GM12878 (cell line): ENCODE results near the gene TLE7.

Experiments used
- BACH1 ChIP-seq: fragments of 450-650 bp; IDR thresholded peaks from 2 replicates; pipeline ENCODE4 v1.6.1; 2017; ENCODE audit warnings: mild to moderate bottlenecking, borderline replicate concordance
- CTCF ChIP-seq, 3 experiments: IDR thresholded peaks in 2 of 3; conservative IDR thresholded peaks in 1 of 3; 2 replicates each; pipeline ENCODE4 v1.5.1; 2011; ENCODE audit warnings: low read depth in 3 of 3, low read length in 3 of 3, mild to moderate bottlenecking in 3 of 3, control low read depth in 2 of 3, moderate library complexity in 2 of 3, inconsistent platforms in 1 of 3, mixed read lengths in 1 of 3; ENCODE audit not compliant: control insufficient read depth in 2 of 3, insufficient read depth in 1 of 3; ENCODE audit errors: extremely low read depth in 1 of 3
- GABPA ChIP-seq: IDR thresholded peaks from 2 replicates; pipeline ENCODE4 v1.6.1; 2014; ENCODE audit warnings: antibody characterized with exemption, low read depth, mild to moderate bottlenecking, inconsistent platforms
- MTA3 ChIP-seq: IDR thresholded peaks from 2 replicates; pipeline ENCODE4 v1.6.1; 2012; ENCODE audit warnings: low read length, inconsistent platforms, borderline replicate concordance
- POLR2A ChIP-seq: IDR thresholded peaks from 2 replicates; pipeline ENCODE4 v1.6.1; 2011; ENCODE audit warnings: low read depth, mild to moderate bottlenecking, low read length
- SIN3A ChIP-seq: IDR thresholded peaks from 2 replicates; pipeline ENCODE4 v1.6.1; 2012; ENCODE audit warnings: low read depth, low read length, improper control_type of control experiment

GRCh38 chr16:71383054-71383773 lies 58.6 kb downstream of the TLE7 start:
- no peak for TF ChIP-seq POLR2A
- no peak for TF ChIP-seq MTA3
- no peak for TF ChIP-seq GABPA
- TF ChIP-seq CTCF (IDR thresholded peaks at IDR 0.05 in 2 of 3, conservative IDR thresholded peaks at IDR 0.05 in 1 of 3; ENCODE audit: control insufficient read depth in 2 of 3, extremely low read depth in 1 of 3, insufficient read depth in 1 of 3, low read depth in 3 of 3, low read length in 3 of 3) = no peak
- no peak for TF ChIP-seq BACH1
- no peak for TF ChIP-seq SIN3A
